ENCODE results near the gene RPS8.

DNA sequence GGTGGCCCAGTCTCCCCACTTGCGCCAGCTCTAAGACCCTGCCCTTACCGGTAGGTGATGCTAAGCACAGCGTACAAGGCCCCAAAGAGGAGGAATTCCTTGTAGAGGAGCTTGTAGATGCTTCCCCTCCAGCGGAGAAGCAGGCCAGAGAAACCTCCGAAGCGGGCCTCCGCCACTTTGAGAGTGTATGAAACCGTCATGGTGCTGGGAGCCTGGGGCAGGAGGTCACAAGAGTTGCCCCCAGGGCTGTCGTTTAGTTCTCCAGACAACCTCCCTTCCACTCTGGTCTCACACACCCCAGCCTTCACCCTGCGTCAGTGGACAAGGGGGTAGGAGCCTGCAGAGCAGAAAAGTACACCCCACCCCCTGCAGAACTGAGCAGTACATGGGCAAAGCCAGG lies 12.2 kb downstream of the RPS8 start:
- no peak for TF ChIP-seq TCF7L2 (IDR thresholded peaks at IDR 0.05; ENCODE audit: low read depth, low read length)
- TF ChIP-seq, protein P1, sequence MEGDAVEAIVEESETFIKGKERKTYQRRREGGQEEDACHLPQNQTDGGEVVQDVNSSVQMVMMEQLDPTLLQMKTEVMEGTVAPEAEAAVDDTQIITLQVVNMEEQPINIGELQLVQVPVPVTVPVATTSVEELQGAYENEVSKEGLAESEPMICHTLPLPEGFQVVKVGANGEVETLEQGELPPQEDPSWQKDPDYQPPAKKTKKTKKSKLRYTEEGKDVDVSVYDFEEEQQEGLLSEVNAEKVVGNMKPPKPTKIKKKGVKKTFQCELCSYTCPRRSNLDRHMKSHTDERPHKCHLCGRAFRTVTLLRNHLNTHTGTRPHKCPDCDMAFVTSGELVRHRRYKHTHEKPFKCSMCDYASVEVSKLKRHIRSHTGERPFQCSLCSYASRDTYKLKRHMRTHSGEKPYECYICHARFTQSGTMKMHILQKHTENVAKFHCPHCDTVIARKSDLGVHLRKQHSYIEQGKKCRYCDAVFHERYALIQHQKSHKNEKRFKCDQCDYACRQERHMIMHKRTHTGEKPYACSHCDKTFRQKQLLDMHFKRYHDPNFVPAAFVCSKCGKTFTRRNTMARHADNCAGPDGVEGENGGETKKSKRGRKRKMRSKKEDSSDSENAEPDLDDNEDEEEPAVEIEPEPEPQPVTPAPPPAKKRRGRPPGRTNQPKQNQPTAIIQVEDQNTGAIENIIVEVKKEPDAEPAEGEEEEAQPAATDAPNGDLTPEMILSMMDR (IDR thresholded peaks at IDR 0.05), result no peak
- TF ChIP-seq SIN3A (IDR thresholded peaks at IDR 0.05; ENCODE audit: borderline replicate concordance, insufficient read depth, low read depth, low read length), result no peak

Measured in Panc1 (cell line).